ENCODE data around the gene RAI14.

DNA sequence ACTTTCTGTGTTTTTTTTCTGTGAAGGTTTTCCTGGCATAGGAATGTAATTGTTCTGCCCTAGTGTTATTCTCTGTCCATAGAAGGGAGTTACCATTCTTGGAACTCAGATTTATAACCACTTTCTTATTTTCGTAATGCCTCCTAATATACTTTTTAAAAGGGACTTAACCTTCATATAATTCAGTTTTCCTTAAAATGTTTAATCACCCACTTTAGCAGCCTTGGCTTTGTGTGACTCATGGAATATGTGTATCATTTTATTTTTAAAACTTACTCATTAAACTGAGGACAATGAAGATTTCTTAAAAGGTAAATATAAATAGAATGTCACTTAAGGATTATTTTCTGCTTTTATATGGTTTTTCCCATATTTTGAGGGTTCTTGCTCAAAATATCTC lies 50.0 kb downstream of the RAI14 start:
- TF ChIP-seq CTCF (IDR thresholded peaks at IDR 0.05) (no peak), POLR2A (IDR thresholded peaks at IDR 0.05) (no peak)

Data from heart left ventricle (tissue), 13 donors.